Measurements from ENCODE around the gene BAD.
A peak's percentile ranks its signal among the peaks of the same experiment; 100 is the strongest.

BAD gene

DNA sequence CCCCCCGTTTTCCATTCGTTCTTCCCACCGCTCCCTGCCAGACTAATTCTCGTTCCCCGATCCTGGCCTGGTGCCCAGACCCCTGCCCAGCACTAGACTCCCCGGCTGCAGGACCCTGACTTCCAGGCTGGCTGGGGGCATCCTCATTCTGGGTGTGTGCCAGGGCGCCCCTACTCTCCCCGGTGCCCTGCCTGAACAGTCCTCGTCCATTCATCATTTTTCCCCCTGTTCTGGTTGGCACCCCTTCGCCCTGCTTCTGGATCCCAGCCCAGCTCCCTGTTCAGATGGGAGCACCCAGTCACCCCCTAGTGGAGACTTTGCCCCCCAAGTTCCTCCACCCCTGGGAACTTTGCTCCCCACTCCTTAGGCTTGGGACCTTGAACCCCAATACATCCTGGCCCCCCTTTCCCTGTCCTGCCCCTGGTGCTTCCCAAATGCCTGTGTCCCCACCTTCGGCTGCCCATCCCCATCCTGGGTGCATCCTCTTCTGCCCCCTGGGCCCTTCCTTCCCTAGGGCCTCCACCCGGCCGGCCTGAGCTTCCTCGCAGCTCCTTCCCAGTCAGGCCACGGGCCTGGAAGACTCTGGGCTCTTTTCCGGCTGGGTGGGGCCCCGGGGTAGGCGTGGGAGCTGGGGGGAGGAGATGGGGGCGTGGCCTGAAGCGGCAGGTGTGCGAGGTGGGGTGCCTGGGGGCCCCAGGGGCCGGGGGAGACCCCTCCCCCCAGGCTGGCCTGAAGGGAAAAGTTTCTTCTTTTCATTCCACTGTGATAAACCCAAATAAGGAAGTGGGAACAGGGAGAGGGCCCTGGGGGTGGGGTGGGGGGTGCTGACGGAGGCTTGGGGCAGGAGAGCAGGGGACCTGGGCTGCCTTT, 32.2 kb downstream of the BAD start:
- peak; percentile 53 for ATAC-seq
- no peak for TF ChIP-seq TOX (CRISPR knock-in tag; IDR thresholded peaks at IDR 0.05; ENCODE audit: borderline replicate concordance)
- no peak for TF ChIP-seq ARNTL (CRISPR knock-in tag; IDR thresholded peaks at IDR 0.05; ENCODE audit: borderline replicate concordance, low read depth)
- no peak for TF ChIP-seq POU6F1 (CRISPR knock-in tag; IDR thresholded peaks at IDR 0.05; ENCODE audit: borderline replicate concordance, low read depth)
- no peak for TF ChIP-seq RARB (CRISPR knock-in tag; IDR thresholded peaks at IDR 0.05)
- TF ChIP-seq ZFP30 (CRISPR knock-in tag; IDR thresholded peaks at IDR 0.05), result no peak
- no peak for TF ChIP-seq BACH2 (CRISPR knock-in tag; IDR thresholded peaks at IDR 0.05; ENCODE audit: borderline replicate concordance)
- TF ChIP-seq PPARA (CRISPR knock-in tag; IDR thresholded peaks at IDR 0.05; ENCODE audit: borderline replicate concordance), result no peak
- TF ChIP-seq, protein P1, sequence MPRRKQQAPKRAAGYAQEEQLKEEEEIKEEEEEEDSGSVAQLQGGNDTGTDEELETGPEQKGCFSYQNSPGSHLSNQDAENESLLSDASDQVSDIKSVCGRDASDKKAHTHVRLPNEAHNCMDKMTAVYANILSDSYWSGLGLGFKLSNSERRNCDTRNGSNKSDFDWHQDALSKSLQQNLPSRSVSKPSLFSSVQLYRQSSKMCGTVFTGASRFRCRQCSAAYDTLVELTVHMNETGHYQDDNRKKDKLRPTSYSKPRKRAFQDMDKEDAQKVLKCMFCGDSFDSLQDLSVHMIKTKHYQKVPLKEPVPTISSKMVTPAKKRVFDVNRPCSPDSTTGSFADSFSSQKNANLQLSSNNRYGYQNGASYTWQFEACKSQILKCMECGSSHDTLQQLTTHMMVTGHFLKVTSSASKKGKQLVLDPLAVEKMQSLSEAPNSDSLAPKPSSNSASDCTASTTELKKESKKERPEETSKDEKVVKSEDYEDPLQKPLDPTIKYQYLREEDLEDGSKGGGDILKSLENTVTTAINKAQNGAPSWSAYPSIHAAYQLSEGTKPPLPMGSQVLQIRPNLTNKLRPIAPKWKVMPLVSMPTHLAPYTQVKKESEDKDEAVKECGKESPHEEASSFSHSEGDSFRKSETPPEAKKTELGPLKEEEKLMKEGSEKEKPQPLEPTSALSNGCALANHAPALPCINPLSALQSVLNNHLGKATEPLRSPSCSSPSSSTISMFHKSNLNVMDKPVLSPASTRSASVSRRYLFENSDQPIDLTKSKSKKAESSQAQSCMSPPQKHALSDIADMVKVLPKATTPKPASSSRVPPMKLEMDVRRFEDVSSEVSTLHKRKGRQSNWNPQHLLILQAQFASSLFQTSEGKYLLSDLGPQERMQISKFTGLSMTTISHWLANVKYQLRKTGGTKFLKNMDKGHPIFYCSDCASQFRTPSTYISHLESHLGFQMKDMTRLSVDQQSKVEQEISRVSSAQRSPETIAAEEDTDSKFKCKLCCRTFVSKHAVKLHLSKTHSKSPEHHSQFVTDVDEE (CRISPR knock-in tag; IDR thresholded peaks at IDR 0.05), result no peak
- no peak for TF ChIP-seq ISL1 (CRISPR knock-in tag; IDR thresholded peaks at IDR 0.05)
- no peak for TF ChIP-seq GLIS3 (CRISPR knock-in tag; IDR thresholded peaks at IDR 0.05)

DNA sequence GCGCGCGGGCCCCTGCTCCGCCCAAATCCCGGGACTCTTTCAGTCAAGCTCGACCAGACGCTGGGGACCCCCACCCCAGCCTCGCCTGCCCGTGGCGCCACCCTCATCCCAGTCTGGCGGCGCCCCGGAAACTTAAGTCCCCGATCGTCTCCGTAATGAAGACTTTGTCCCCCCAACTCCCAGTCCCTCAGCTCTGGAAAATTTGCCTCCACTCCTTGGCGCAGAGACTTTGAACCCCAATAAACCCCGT, 32.8 kb downstream of the BAD start:
- no peak for ATAC-seq
- no peak for TF ChIP-seq SNAI2 (CRISPR knock-in tag; IDR thresholded peaks at IDR 0.05)
- no peak for TF ChIP-seq ZC3H10 (CRISPR knock-in tag; IDR thresholded peaks at IDR 0.05)
- TF ChIP-seq POU6F1 (CRISPR knock-in tag; IDR thresholded peaks at IDR 0.05; ENCODE audit: borderline replicate concordance, low read depth), result no peak
- no peak for TF ChIP-seq PATZ1 (CRISPR knock-in tag; IDR thresholded peaks at IDR 0.05; ENCODE audit: borderline replicate concordance)
- TF ChIP-seq, protein P1 (CRISPR knock-in tag; IDR thresholded peaks at IDR 0.05), result no peak
- no peak for TF ChIP-seq TCF4 (CRISPR knock-in tag; IDR thresholded peaks at IDR 0.05; ENCODE audit: borderline replicate concordance)
- no peak for TF ChIP-seq BACH2 (CRISPR knock-in tag; IDR thresholded peaks at IDR 0.05; ENCODE audit: borderline replicate concordance)
- TF ChIP-seq, protein P2, sequence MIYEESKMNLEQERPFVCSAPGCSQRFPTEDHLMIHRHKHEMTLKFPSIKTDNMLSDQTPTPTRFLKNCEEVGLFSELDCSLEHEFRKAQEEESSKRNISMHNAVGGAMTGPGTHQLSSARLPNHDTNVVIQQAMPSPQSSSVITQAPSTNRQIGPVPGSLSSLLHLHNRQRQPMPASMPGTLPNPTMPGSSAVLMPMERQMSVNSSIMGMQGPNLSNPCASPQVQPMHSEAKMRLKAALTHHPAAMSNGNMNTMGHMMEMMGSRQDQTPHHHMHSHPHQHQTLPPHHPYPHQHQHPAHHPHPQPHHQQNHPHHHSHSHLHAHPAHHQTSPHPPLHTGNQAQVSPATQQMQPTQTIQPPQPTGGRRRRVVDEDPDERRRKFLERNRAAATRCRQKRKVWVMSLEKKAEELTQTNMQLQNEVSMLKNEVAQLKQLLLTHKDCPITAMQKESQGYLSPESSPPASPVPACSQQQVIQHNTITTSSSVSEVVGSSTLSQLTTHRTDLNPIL (CRISPR knock-in tag; IDR thresholded peaks at IDR 0.05; ENCODE audit: low read depth), result no peak
- TF ChIP-seq PPARA (CRISPR knock-in tag; IDR thresholded peaks at IDR 0.05; ENCODE audit: borderline replicate concordance), result no peak
- TF ChIP-seq ARNTL (CRISPR knock-in tag; IDR thresholded peaks at IDR 0.05; ENCODE audit: borderline replicate concordance, low read depth), result no peak
- no peak for TF ChIP-seq ZNF8 (CRISPR knock-in tag; IDR thresholded peaks at IDR 0.05)
- TF ChIP-seq ZNF565 (CRISPR knock-in tag; conservative IDR thresholded peaks at IDR 0.05; ENCODE audit: low read depth), result no peak
- TF ChIP-seq ISL1 (CRISPR knock-in tag; IDR thresholded peaks at IDR 0.05), result no peak
- no peak for TF ChIP-seq ESRRG (CRISPR knock-in tag; IDR thresholded peaks at IDR 0.05)
- no peak for TF ChIP-seq ZNF70 (CRISPR knock-in tag; IDR thresholded peaks at IDR 0.05)
